H1 (cell line): ENCODE data around the gene OR2T6. TPM values are rescaled to one million over a fixed set of nuclear protein-coding genes. Genes with fewer than 3 reads are reported as not detected.

Experiments
- CTCF ChIA-PET: fragments of 300-600 bp; sonication (Branson Sonifier 250); formaldehyde crosslinking; loops from one replicate; lab custom pipeline; 2021; ENCODE audit not compliant: partially characterized antibody; lab: Charles Lee
- POLR2A ChIA-PET: fragments of 300-600 bp; sonication (Branson Sonifier 250); formaldehyde crosslinking; loops from one replicate; lab custom pipeline; 2021; ENCODE audit warnings: inconsistent platforms; ENCODE audit not compliant: partially characterized antibody; lab: Charles Lee
- DNase-seq, 2 experiments: peaks; one replicate each; pipeline versions ENCODE4 v3.0.0 to v3.0.0-alpha.2; 2010 to 2022; ENCODE audit warnings: low spot score in 2 of 2, low read depth in 1 of 2, mixed read lengths in 1 of 2
- FAIRE-seq: peaks from 2 replicates; lab custom pipeline; 2011; peaks lifted over from hg19 to GRCh38; lab: Jason Lieb, UNC
- H2AFZ ChIP-seq: 2 replicates; pipeline ENCODE4 v1.8.1; 2012; ENCODE audit warnings: low read length, inconsistent platforms
- H2AK5ac ChIP-seq: 2 replicates; pipeline ENCODE4 v1.6.1; 2013; ENCODE audit warnings: low read depth, low read length
- H2BK120ac ChIP-seq: replicated peaks from 2 replicates; pipeline ENCODE3; 2013; ENCODE audit warnings: low read depth, low read length, inconsistent platforms
- H2BK12ac ChIP-seq: 2 replicates; pipeline ENCODE4 v1.6.1; 2013; ENCODE audit warnings: low read depth, low read length
- H2BK15ac ChIP-seq: 2 replicates; pipeline ENCODE4 v1.6.1; 2013; ENCODE audit warnings: low read length
- H2BK20ac ChIP-seq: 2 replicates; pipeline ENCODE4 v1.6.1; 2013; ENCODE audit warnings: low read length
- H2BK5ac ChIP-seq: 2 replicates; pipeline ENCODE4 v1.6.1; 2013; ENCODE audit warnings: low read depth, low read length
- H3K14ac ChIP-seq: 2 replicates; pipeline ENCODE4 v1.6.1; 2013; ENCODE audit warnings: inconsistent platforms; ENCODE audit not compliant: insufficient read length
- H3K18ac ChIP-seq: 2 replicates; pipeline ENCODE4 v1.6.1; 2013; ENCODE audit warnings: low read length; ENCODE audit errors: extremely low read depth
- H3K23ac ChIP-seq: 2 replicates; pipeline ENCODE4 v1.6.1; 2013; ENCODE audit warnings: inconsistent platforms; ENCODE audit not compliant: insufficient read length
- H3K23me2 ChIP-seq: 2 replicates; pipeline ENCODE4 v1.6.1; 2013; ENCODE audit warnings: low read depth, low read length
- H3K27ac ChIP-seq: 2 replicates; pipeline ENCODE4 v1.6.1; 2011; ENCODE audit warnings: low read depth, low read length, inconsistent platforms
- H3K27me3 ChIP-seq, 4 experiments: replicated peaks in 1 of 4; 1 replicate in 1 of 4; 2 replicates in 3 of 4; pipeline versions ENCODE4 v1.6.1 to v1.8.1; 2011 to 2013; ENCODE audit warnings: low read length in 3 of 4, mild to moderate bottlenecking in 3 of 4, inconsistent platforms in 2 of 4, mixed read lengths in 2 of 4, moderate library complexity in 1 of 4; ENCODE audit not compliant: control insufficient read depth in 3 of 4, insufficient read depth in 3 of 4; ENCODE audit errors: extremely low read depth in 1 of 4
- H3K36me3 ChIP-seq, 4 experiments: 2 replicates each; pipeline versions ENCODE4 v1.6.1 to v1.8.1; 2011 to 2013; ENCODE audit warnings: mild to moderate bottlenecking in 4 of 4, low read length in 3 of 4, moderate library complexity in 2 of 4, control low read depth in 1 of 4, inconsistent platforms in 1 of 4; ENCODE audit not compliant: insufficient read depth in 4 of 4, control insufficient read depth in 2 of 4
- H3K4ac ChIP-seq: replicated peaks from 2 replicates; pipeline ENCODE3; 2013; ENCODE audit warnings: low read length, low read depth, mixed read lengths, inconsistent platforms; ENCODE audit not compliant: insufficient read length
- H3K4me1 ChIP-seq, 4 experiments: replicated peaks in 1 of 4; 1 replicate in 1 of 4; 2 replicates in 3 of 4; pipeline versions ENCODE4 v1.6.1 to v1.8.1; 2011 to 2013; ENCODE audit warnings: low read length in 3 of 4, inconsistent platforms in 2 of 4, mixed read lengths in 1 of 4; ENCODE audit not compliant: insufficient read depth in 4 of 4, control insufficient read depth in 3 of 4
- H3K4me2 ChIP-seq, 2 experiments: 2 replicates each; pipeline versions ENCODE4 v1.6.1 to v1.8.1; 2011 to 2013; ENCODE audit warnings: low read depth in 2 of 2, low read length in 2 of 2, control low read depth in 1 of 2, inconsistent platforms in 1 of 2, mild to moderate bottlenecking in 1 of 2; ENCODE audit not compliant: insufficient read depth in 1 of 2
- H3K4me3 ChIP-seq, 4 experiments: fragments of 200-600, 300-600 bp in 1 of 4; sonication (generic), shearing (Covaris generic), sonication (Bioruptor Twin) in 1 of 4; 2 replicates each; pipeline versions ENCODE4 v1.5.1 to v1.8.1; 2011 to 2016; ENCODE audit warnings: low read length in 4 of 4, low read depth in 3 of 4, control low read depth in 2 of 4, inconsistent platforms in 2 of 4, mild to moderate bottlenecking in 2 of 4, mixed read lengths in 1 of 4, moderate library complexity in 1 of 4; ENCODE audit not compliant: insufficient read depth in 2 of 4; ENCODE audit errors: extremely low read depth in 1 of 4
- H3K56ac ChIP-seq: replicated peaks from 2 replicates; pipeline ENCODE3; 2013; ENCODE audit warnings: low read depth, mild to moderate bottlenecking, mixed read lengths, low read length, inconsistent platforms; ENCODE audit not compliant: insufficient read length
- H3K79me1 ChIP-seq: 2 replicates; pipeline ENCODE4 v1.6.1; 2013; ENCODE audit warnings: low read depth, low read length, control low read depth
- H3K79me2 ChIP-seq, 2 experiments: 2 replicates each; pipeline versions ENCODE4 v1.6.1 to v1.8.1; 2012 to 2013; ENCODE audit warnings: low read length in 2 of 2, mild to moderate bottlenecking in 2 of 2, inconsistent platforms in 1 of 2; ENCODE audit not compliant: insufficient read depth in 2 of 2, control insufficient read depth in 1 of 2
- H3K9ac ChIP-seq, 4 experiments: replicated peaks in 1 of 4; 1 replicate in 1 of 4; 2 replicates in 3 of 4; pipeline versions ENCODE4 v1.6.1 to v1.8.1; 2011 to 2013; ENCODE audit warnings: low read depth in 3 of 4, low read length in 3 of 4, control low read depth in 2 of 4, mild to moderate bottlenecking in 2 of 4, moderate library complexity in 2 of 4, inconsistent platforms in 1 of 4; ENCODE audit errors: extremely low read depth in 1 of 4
- H3K9me3 ChIP-seq, 2 experiments: 2 replicates each; pipeline versions ENCODE4 v1.6.1 to v1.8.1; 2012 to 2013; ENCODE audit warnings: mild to moderate bottlenecking in 2 of 2, moderate library complexity in 2 of 2, control low read depth in 1 of 2, inconsistent platforms in 1 of 2, low read depth in 1 of 2, low read length in 1 of 2, mixed read lengths in 1 of 2; ENCODE audit not compliant: insufficient read depth in 2 of 2
- H4K20me1 ChIP-seq, 2 experiments: replicated peaks in 1 of 2; 2 replicates each; pipeline versions ENCODE3 to v1.8.1; 2011 to 2013; ENCODE audit warnings: inconsistent platforms in 2 of 2, low read length in 2 of 2, mild to moderate bottlenecking in 1 of 2; ENCODE audit not compliant: insufficient read depth in 2 of 2, control insufficient read depth in 1 of 2
- H4K5ac ChIP-seq: 2 replicates; pipeline ENCODE4 v1.6.1; 2013; ENCODE audit warnings: low read length, low read depth, mixed read lengths, inconsistent platforms; ENCODE audit not compliant: insufficient read length
- H4K8ac ChIP-seq: 2 replicates; pipeline ENCODE4 v1.8.0; 2013; ENCODE audit warnings: mild to moderate bottlenecking, moderate library complexity, low read length, inconsistent platforms; ENCODE audit not compliant: insufficient read depth; ENCODE audit errors: extremely low read depth
- H4K91ac ChIP-seq: replicated peaks from 2 replicates; pipeline ENCODE3; 2013; ENCODE audit warnings: low read length, mixed read lengths, inconsistent platforms; ENCODE audit not compliant: insufficient read length
- ASH2L ChIP-seq: fragments of 200-600, 300-600 bp; sonication (generic); IDR thresholded peaks from one replicate; pipeline ENCODE4 v1.7.1; 2017; ENCODE audit warnings: low read length
- CBX5 ChIP-seq: fragments of 300-800, 300-1000 bp; sonication (generic); IDR thresholded peaks from 2 replicates; pipeline ENCODE4 v1.7.1; 2016; ENCODE audit warnings: antibody characterized with exemption, low read length, low read depth
- CBX8 ChIP-seq: fragments of 300-800, 300-1000 bp; sonication (generic); IDR thresholded peaks from 2 replicates; pipeline ENCODE4 v1.7.1; 2016; ENCODE audit warnings: low read depth, low read length, borderline replicate concordance
- CHD1 ChIP-seq: IDR thresholded peaks from 2 replicates; pipeline ENCODE4 v1.6.1; 2012; ENCODE audit warnings: low read depth, low read length, improper control_type of control experiment
- GABPA ChIP-seq: IDR thresholded peaks from 2 replicates; pipeline ENCODE4 v1.6.1; 2011; ENCODE audit warnings: mild to moderate bottlenecking, low read length, moderate library complexity, borderline replicate concordance; ENCODE audit not compliant: insufficient read depth
- JUND ChIP-seq: IDR thresholded peaks from 2 replicates; pipeline ENCODE4 v1.6.1; 2011; ENCODE audit warnings: mild to moderate bottlenecking, improper control_type of control experiment, low read length
- MAFK ChIP-seq: IDR thresholded peaks from 2 replicates; pipeline ENCODE4 v1.6.1; 2012; ENCODE audit warnings: low read depth, mild to moderate bottlenecking, improper control_type of control experiment, low read length
- RXRA ChIP-seq: IDR thresholded peaks from 2 replicates; pipeline ENCODE4 v1.6.1; 2011; ENCODE audit warnings: low read depth, mild to moderate bottlenecking, low read length, moderate library complexity; ENCODE audit not compliant: insufficient read depth
- SIN3A ChIP-seq, 2 experiments: IDR thresholded peaks in 1 of 2; conservative IDR thresholded peaks in 1 of 2; 2 replicates each; pipeline ENCODE4 v1.6.1; 2011 to 2012; ENCODE audit warnings: low read length in 2 of 2, improper control_type of control experiment in 1 of 2, low read depth in 1 of 2, mild to moderate bottlenecking in 1 of 2
- USF2 ChIP-seq: IDR thresholded peaks from 2 replicates; pipeline ENCODE4 v1.6.1; 2011; ENCODE audit warnings: low read length, improper control_type of control experiment
- YY1 ChIP-seq: IDR thresholded peaks from 2 replicates; pipeline ENCODE4 v1.6.1; 2011; ENCODE audit warnings: low read depth, mild to moderate bottlenecking, low read length
- WGBS, 2 experiments: shearing (Covaris generic) in 1 of 2; methylation state at CpG; one replicate each; pipeline versions ENCODE4 v1.1.6 to v1.1.7; 2013 to 2015; ENCODE audit warnings: low lambda C conversion rate in 2 of 2, mixed read lengths in 2 of 2, inconsistent platforms in 1 of 2, low coverage in 1 of 2, missing lambda C conversion rate in 1 of 2; ENCODE audit not compliant: insufficient replicate concordance in 2 of 2, insufficient coverage in 1 of 2, insufficient read length in 1 of 2; ENCODE audit errors: extremely low coverage in 1 of 2, missing lambda C conversion rate in 1 of 2; 5-methylcytosine and 5-hydroxymethylcytosine counted together
- polyA plus RNA-seq, 7 experiments: library from polyadenylated mRNA; depleted of rRNA in 3 of 7; stranded (reverse) in 5 of 7; unstranded in 2 of 7; fragments of >200 nt in 5 of 7; fragments of 200-250 nt in 2 of 7; gene quantifications; 1 replicate in 5 of 7; 2 replicates in 1 of 7; 4 replicates in 1 of 7; pipeline versions ENCODE4 v1.2.1 to v1.2.3, GENCODE V29; 2011 to 2013; ENCODE audit warnings: missing spikeins in 2 of 7, mixed read lengths in 2 of 7
- total RNA-seq: library from RNA; stranded (reverse); fragmentation: NEBNext Ultra II Directional; extraction: Animal tissue kit (Norgen Biotek cat#: 25700); gene quantifications from 2 replicates; pipeline ENCODE4 v1.2.1, GENCODE V29; 2021

Gene OR2T6
- total and polyA plus RNA-seq, 2 of the 8 experiments (the other 6 are each of a cell fraction or from before 2014, with no cell fraction given): not detected

GRCh38 chr1:248380854-248381253 lies 5.3 kb downstream of the OR2T6 start:
- Histone ChIP-seq H3K9ac (no peak overlapping the region), H3K4me1 (no peaks in the 10 kb centered on the region), H4K91ac (no peak overlapping the region), H2AFZ (no peak overlapping the region), H3K18ac (no peak overlapping the region), H3K27ac (no peak overlapping the region), H3K56ac (no peak overlapping the region), H3K79me1 (no peaks in the 10 kb centered on the region), H3K36me3 (no peaks in the 10 kb centered on the region; a peak in 1 of 8 replicates), H2BK12ac (no peak overlapping the region), H4K8ac (no peak overlapping the region), H2BK5ac (no peak overlapping the region), H3K4ac (no peak overlapping the region), H3K23ac (no peak overlapping the region), H3K9me3 (peaks cover 36 to 46% of the 10 kb centered on the region in 2 experiments), H2BK20ac (no peak overlapping the region), H4K5ac (no peak overlapping the region), H3K14ac (no peak overlapping the region), H3K4me2 (no peak overlapping the region), H3K79me2 (no peaks in the 10 kb centered on the region), H3K27me3 (no peaks in the 10 kb centered on the region), H3K4me3 (no peak overlapping the region), H2BK15ac (no peak overlapping the region), H4K20me1 (no peaks in the 10 kb centered on the region), H2AK5ac (no peak overlapping the region), H2BK120ac (no peak overlapping the region), H3K23me2 (no peaks in the 10 kb centered on the region)
- CTCF ChIA-PET: no interaction called here
- no peak for FAIRE-seq
- POLR2A ChIA-PET: no interaction called here
- no peak for DNase-seq
- 84% methylated on average over 3 of the region's 3 CpGs; no CpG with 5 or more reads in 1 of the 2 experiments for WGBS, 2 experiments
- TF ChIP-seq RXRA: no peak
- TF ChIP-seq CHD1: no peak
- TF ChIP-seq CBX8: no peak
- TF ChIP-seq YY1: no peak
- no peak for TF ChIP-seq MAFK
- no peak for TF ChIP-seq CBX5
- TF ChIP-seq ASH2L: no peak
- no peak for TF ChIP-seq JUND
- no peak for TF ChIP-seq USF2
- no peak for TF ChIP-seq GABPA
- TF ChIP-seq SIN3A (conservative IDR thresholded peaks at IDR 0.05 in 1 of 2, IDR thresholded peaks at IDR 0.05 in 1 of 2; ENCODE audit: low read depth in 1 of 2, low read length in 2 of 2): no peak
